Stimulated activated CD4-positive, alpha-beta T cell treated with anti-CD3 and anti-CD28 coated beads, Interleukin-4, amount 100 ng/mL, for 4 hours (primary cell): ENCODE data around the gene TSPAN32.

Experiments used
- DNase-seq, 2 experiments: peaks; one replicate each; pipeline ENCODE4 v3.0.0-alpha.2; 2020

TSPAN32 gene

GRCh38 chr11:2301631-2302305 lies at the start of gene TSPAN32, which contains the start of gene C11orf21:
Gene TSPAN32, plus strand, starts transcription at chr11:2302013. Its CDS starts 137 bp downstream, at chr11:2302150.
Gene C11orf21, minus strand, starts transcription at chr11:2301918. Its CDS starts 110 bp downstream, at chr11:2301808.
- DNase-seq = peak; percentile 37 to 43

- no peak for DNase-seq
Observed at GRCh38 chr11:2252018-2252417, 49.8 kb upstream of the TSPAN32 start.

- no peak for DNase-seq
Observed at GRCh38 chr11:2256293-2256913, 45.4 kb upstream of the TSPAN32 start.

- no peak for DNase-seq
Observed at GRCh38 chr11:2256951-2257700, 44.7 kb upstream of the TSPAN32 start.

GRCh38 chr11:2258501-2259465 lies 43.0 kb upstream of the TSPAN32 start:
- DNase-seq = no peak

GRCh38 chr11:2259466-2259830 lies 42.4 kb upstream of the TSPAN32 start:
- DNase-seq = no peak

- no peak for DNase-seq
Observed at GRCh38 chr11:2259897-2260451, 41.8 kb upstream of the TSPAN32 start.

- DNase-seq = no peak
Observed at GRCh38 chr11:2260491-2261364, 41.1 kb upstream of the TSPAN32 start.

- DNase-seq = no peak
Observed at GRCh38 chr11:2261436-2262230, 40.2 kb upstream of the TSPAN32 start.

GRCh38 chr11:2262301-2263070 lies 39.3 kb upstream of the TSPAN32 start:
- no peak for DNase-seq

GRCh38 chr11:2263071-2263565 lies 38.7 kb upstream of the TSPAN32 start:
- DNase-seq = no peak

GRCh38 chr11:2263724-2264360 lies 38.0 kb upstream of the TSPAN32 start:
- no peak for DNase-seq

- no peak for DNase-seq
Observed at GRCh38 chr11:2264366-2265053, 37.3 kb upstream of the TSPAN32 start.

GRCh38 chr11:2265396-2265795 lies 36.4 kb upstream of the TSPAN32 start:
- no peak for DNase-seq

GRCh38 chr11:2265854-2266585 lies 35.8 kb upstream of the TSPAN32 start:
- DNase-seq = no peak

GRCh38 chr11:2266586-2267305 lies 35.1 kb upstream of the TSPAN32 start:
- DNase-seq = no peak

- DNase-seq = no peak
Observed at GRCh38 chr11:2267306-2267850, 34.4 kb upstream of the TSPAN32 start.
